Neural cell (in vitro differentiated cells): ENCODE measurements around the gene SH3BP4. TPM values are rescaled to one million over a fixed set of nuclear protein-coding genes. Genes with fewer than 3 reads are reported as not detected.

Experiments
- H2AFZ ChIP-seq: fragments of 200-600, 300-800 bp; sonication (generic), shearing (Covaris generic); 2 replicates; pipeline ENCODE4 v1.6.0; 2014; ENCODE audit warnings: low read depth, mild to moderate bottlenecking, antibody characterized with exemption, low read length, moderate library complexity
- H3F3A ChIP-seq: fragments of 200-600 bp; shearing (Covaris generic); 2 replicates; pipeline ENCODE4 v1.6.1; 2016; ENCODE audit warnings: mild to moderate bottlenecking, moderate library complexity, mixed read lengths, antibody characterized with exemption, low read length; ENCODE audit not compliant: insufficient read depth, poor library complexity, severe bottlenecking
- H3K27ac ChIP-seq: fragments of 200-600, 300-800 bp; sonication (generic), shearing (Covaris generic); 2 replicates; pipeline ENCODE4 v1.5.1; 2014; ENCODE audit warnings: mild to moderate bottlenecking, low read length, moderate library complexity
- H3K27me3 ChIP-seq: fragments of 300-800, 200-600 bp; sonication (generic), shearing (Covaris generic); 2 replicates; pipeline ENCODE4 v1.6.0; 2014; ENCODE audit warnings: mild to moderate bottlenecking, low read depth, low read length, moderate library complexity; ENCODE audit not compliant: insufficient read depth
- H3K36me3 ChIP-seq: fragments of 300-800, 200-600 bp; sonication (generic), shearing (Covaris generic); 2 replicates; pipeline ENCODE4 v1.5.1; 2014; ENCODE audit warnings: mild to moderate bottlenecking, antibody characterized with exemption, low read length, moderate library complexity; ENCODE audit not compliant: insufficient read depth
- H3K4me2 ChIP-seq: fragments of 300-800, 200-600 bp; sonication (generic), shearing (Covaris generic); 2 replicates; pipeline ENCODE4 v1.6.0; 2014; ENCODE audit warnings: mild to moderate bottlenecking, low read length
- H3K4me3 ChIP-seq: fragments of 300-800, 200-600 bp; sonication (generic), shearing (Covaris generic); 2 replicates; pipeline ENCODE4 v1.5.1; 2014; ENCODE audit warnings: mild to moderate bottlenecking, low read length, moderate library complexity
- H3K79me2 ChIP-seq: fragments of 200-600 bp; shearing (Covaris generic); replicated peaks from 2 replicates; pipeline ENCODE4 v1.6.0; 2014; ENCODE audit warnings: mild to moderate bottlenecking, low read length, moderate library complexity; ENCODE audit not compliant: insufficient read depth
- H3K9ac ChIP-seq: fragments of 300-800, 200-600 bp; sonication (generic), shearing (Covaris generic); 2 replicates; pipeline ENCODE4 v1.6.1; 2016; ENCODE audit warnings: mild to moderate bottlenecking, low read length, mixed read lengths
- H3K9me2 ChIP-seq: fragments of 200-600 bp; shearing (Covaris generic); 2 replicates; pipeline ENCODE4 v1.6.1; 2016; ENCODE audit warnings: mild to moderate bottlenecking, low read length, mixed read lengths; ENCODE audit not compliant: insufficient read depth
- H3K9me3 ChIP-seq: fragments of 200-600, 300-800 bp; sonication (generic), shearing (Covaris generic); 2 replicates; pipeline ENCODE4 v1.6.1; 2016; ENCODE audit warnings: mild to moderate bottlenecking, mixed run types, low read length, moderate library complexity, mixed read lengths
- H4K20me1 ChIP-seq: fragments of 200-600 bp; shearing (Covaris generic); 2 replicates; pipeline ENCODE4 v1.6.1; 2016; ENCODE audit warnings: mild to moderate bottlenecking, mixed run types; ENCODE audit not compliant: insufficient read depth
- EP300 ChIP-seq: fragments of 450-650 bp; conservative IDR thresholded peaks from 2 replicates; pipeline ENCODE4 v1.6.1; 2014; ENCODE audit warnings: antibody characterized with exemption, mild to moderate bottlenecking, moderate library complexity; ENCODE audit not compliant: poor library complexity, severe bottlenecking
- EZH2 ChIP-seq: fragments of 200-600, 300-800 bp; shearing (Covaris generic), sonication (generic); IDR thresholded peaks from 2 replicates; pipeline ENCODE4 v1.6.1; 2014; ENCODE audit warnings: antibody characterized with exemption, low read length, borderline replicate concordance, mild to moderate bottlenecking; ENCODE audit not compliant: insufficient read depth, poor library complexity, severe bottlenecking
- MXI1 ChIP-seq: fragments of 450-650 bp; conservative IDR thresholded peaks from 2 replicates; pipeline ENCODE4 v1.6.1; 2014; ENCODE audit warnings: antibody characterized with exemption, mild to moderate bottlenecking; ENCODE audit not compliant: poor library complexity, severe bottlenecking
- POLR2AphosphoS5 ChIP-seq: IDR thresholded peaks from 2 replicates; pipeline ENCODE4 v1.6.1; 2012
- RAD21 ChIP-seq: fragments of 450-650 bp; conservative IDR thresholded peaks from 2 replicates; pipeline ENCODE4 v1.6.1; 2014; ENCODE audit warnings: antibody characterized with exemption, mild to moderate bottlenecking, moderate library complexity
- REST ChIP-seq: IDR thresholded peaks from 2 replicates; pipeline ENCODE4 v1.6.1; 2012; ENCODE audit warnings: borderline replicate concordance
- SMC3 ChIP-seq: fragments of 450-650 bp; conservative IDR thresholded peaks from 2 replicates; pipeline ENCODE4 v1.6.1; 2014; ENCODE audit warnings: antibody characterized with exemption, mild to moderate bottlenecking, moderate library complexity; ENCODE audit not compliant: poor library complexity
- TAF1 ChIP-seq: IDR thresholded peaks from 2 replicates; pipeline ENCODE4 v1.6.1; 2012; ENCODE audit warnings: low read depth
- polyA plus RNA-seq: library from polyadenylated mRNA; depleted of rRNA; stranded (reverse); fragments of >200 nt; gene quantifications from 2 replicates; pipeline ENCODE4 v1.2.3, GENCODE V29; 2014
- TF ChIP-seq, protein P1 (sequence below): fragments of 450-650 bp; IDR thresholded peaks from 2 replicates; pipeline ENCODE4 v1.5.1; 2014; ENCODE audit warnings: antibody characterized with exemption, mild to moderate bottlenecking, moderate library complexity; ENCODE audit not compliant: poor library complexity, severe bottlenecking

The SH3BP4 gene
- polyA plus RNA-seq, 1 donor from 2014 or later = 3.3 TPM

DNA sequence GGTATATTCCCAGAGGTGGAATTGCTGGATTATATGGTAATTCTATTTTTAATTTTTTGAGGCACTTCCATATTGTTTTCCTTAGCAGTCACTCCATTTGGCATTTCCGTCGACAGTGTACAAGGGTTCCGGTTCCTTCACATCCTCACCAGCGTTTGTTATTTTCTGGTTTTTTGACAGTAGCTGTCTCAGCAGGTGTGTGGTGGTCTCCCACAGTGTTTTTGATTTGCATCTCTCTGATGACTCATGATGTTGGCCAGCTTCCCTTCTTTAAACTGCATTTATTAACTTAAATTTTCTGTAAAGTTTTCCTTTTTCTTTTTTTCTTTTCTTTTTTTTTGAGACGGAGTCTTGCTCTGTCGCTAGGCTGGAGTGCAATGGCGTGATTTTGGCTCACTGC is 19.7 kb downstream of the SH3BP4 start:
- H3K9me2 ChIP-seq = no peaks in the 10 kb centered on the region
- H2AFZ ChIP-seq = no peak overlapping the region
- peaks cover 45% of the 10 kb centered on the region for H3K79me2 ChIP-seq
- no peaks in the 10 kb centered on the region for H3K9me3 ChIP-seq
- H3K27me3 ChIP-seq = no peaks in the 10 kb centered on the region
- no peaks in the 10 kb centered on the region for H3F3A ChIP-seq
- H3K4me3 ChIP-seq = no peak overlapping the region
- no peak overlapping the region for H3K27ac ChIP-seq
- TF ChIP-seq RAD21 (no peak), MXI1 (no peak), SMC3 (no peak), EP300 (no peak), REST (no peak), TAF1 (no peak), POLR2AphosphoS5 (no peak), EZH2 (no peak)
- TF ChIP-seq, protein P1, sequence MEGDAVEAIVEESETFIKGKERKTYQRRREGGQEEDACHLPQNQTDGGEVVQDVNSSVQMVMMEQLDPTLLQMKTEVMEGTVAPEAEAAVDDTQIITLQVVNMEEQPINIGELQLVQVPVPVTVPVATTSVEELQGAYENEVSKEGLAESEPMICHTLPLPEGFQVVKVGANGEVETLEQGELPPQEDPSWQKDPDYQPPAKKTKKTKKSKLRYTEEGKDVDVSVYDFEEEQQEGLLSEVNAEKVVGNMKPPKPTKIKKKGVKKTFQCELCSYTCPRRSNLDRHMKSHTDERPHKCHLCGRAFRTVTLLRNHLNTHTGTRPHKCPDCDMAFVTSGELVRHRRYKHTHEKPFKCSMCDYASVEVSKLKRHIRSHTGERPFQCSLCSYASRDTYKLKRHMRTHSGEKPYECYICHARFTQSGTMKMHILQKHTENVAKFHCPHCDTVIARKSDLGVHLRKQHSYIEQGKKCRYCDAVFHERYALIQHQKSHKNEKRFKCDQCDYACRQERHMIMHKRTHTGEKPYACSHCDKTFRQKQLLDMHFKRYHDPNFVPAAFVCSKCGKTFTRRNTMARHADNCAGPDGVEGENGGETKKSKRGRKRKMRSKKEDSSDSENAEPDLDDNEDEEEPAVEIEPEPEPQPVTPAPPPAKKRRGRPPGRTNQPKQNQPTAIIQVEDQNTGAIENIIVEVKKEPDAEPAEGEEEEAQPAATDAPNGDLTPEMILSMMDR = no peak
- no peaks in the 10 kb centered on the region for H4K20me1 ChIP-seq
- H3K36me3 ChIP-seq = no peaks in the 10 kb centered on the region
- H3K9ac ChIP-seq = no peak overlapping the region
- H3K4me2 ChIP-seq = no peak overlapping the region

GRCh38 chr2:234973008-234973407 is 21.2 kb downstream of the SH3BP4 start:
- no peak overlapping the region for H3K9ac ChIP-seq
- H3K27ac ChIP-seq = no peak overlapping the region
- no peaks in the 10 kb centered on the region for H4K20me1 ChIP-seq
- H3K27me3 ChIP-seq = no peaks in the 10 kb centered on the region
- no peak for TF ChIP-seq EZH2
- TF ChIP-seq, protein P1 = no peak
- no peak for TF ChIP-seq POLR2AphosphoS5
- no peak for TF ChIP-seq EP300
- no peak for TF ChIP-seq TAF1
- no peak for TF ChIP-seq RAD21
- H3K4me3 ChIP-seq = no peak overlapping the region
- no peaks in the 10 kb centered on the region for H3K9me2 ChIP-seq
- H3K9me3 ChIP-seq = no peaks in the 10 kb centered on the region
- H3K79me2 ChIP-seq = peaks cover 47% of the 10 kb centered on the region
- H2AFZ ChIP-seq = no peak overlapping the region
- no peaks in the 10 kb centered on the region for H3K36me3 ChIP-seq
- no peaks in the 10 kb centered on the region for H3F3A ChIP-seq
- H3K4me2 ChIP-seq = no peak overlapping the region
